Naive thymus-derived CD8-positive, alpha-beta T cell (primary cell): ENCODE results near the gene CERKL. TPM values are rescaled to one million over a fixed set of nuclear protein-coding genes. Genes with fewer than 3 reads are reported as not detected.

Experiments used
- ATAC-seq, 2 donors: fragments of 150-1000 bp; cut with Tn5 transposase in 1 of 2; sonication (Bioruptor Pico), chemical (Tn5 transposase) in 1 of 2; 1 replicate in 1 of 2; 2 replicates in 1 of 2; pipeline ENCODE4 v1.10.0; 2021; ENCODE audit warnings: mild to moderate bottlenecking in 2 of 2, moderate library complexity in 2 of 2
- POLR2A ChIA-PET: fragments of 350-600 bp; sonication (Branson Sonifier 250); formaldehyde crosslinking; loops from one replicate; lab custom pipeline; 2021; ENCODE audit warnings: antibody characterized with exemption; lab: Charles Lee
- DNase-seq, 10 donors: peaks; one replicate each; pipeline versions ENCODE4 v3.0.0 to v3.0.0-alpha.2; 2020 to 2022
- H3K27ac Mint-ChIP-seq, 10 donors: one replicate each; pipeline ENCODE4 v1.8.0; 2020 to 2022; ENCODE audit warnings: mild to moderate bottlenecking in 10 of 10, mixed read lengths in 10 of 10, moderate library complexity in 4 of 10, inconsistent platforms in 1 of 10
- H3K27me3 Mint-ChIP-seq, 5 donors: one replicate each; pipeline ENCODE4 v1.8.0; 2021 to 2022; ENCODE audit warnings: mixed read lengths in 5 of 5
- H3K36me3 Mint-ChIP-seq, 3 donors: one replicate each; pipeline ENCODE4 v1.8.0; 2020 to 2022; ENCODE audit warnings: mixed read lengths in 3 of 3, mild to moderate bottlenecking in 2 of 3, inconsistent platforms in 1 of 3
- H3K4me1 Mint-ChIP-seq, 4 donors: one replicate each; pipeline ENCODE4 v1.8.0; 2021 to 2022; ENCODE audit warnings: mixed read lengths in 4 of 4
- H3K4me3 Mint-ChIP-seq, 10 donors: one replicate each; pipeline ENCODE4 v1.8.0; 2020 to 2022; ENCODE audit warnings: mild to moderate bottlenecking in 10 of 10, mixed read lengths in 10 of 10, moderate library complexity in 6 of 10, inconsistent platforms in 1 of 10
- H3K9me3 Mint-ChIP-seq, 9 donors: one replicate each; pipeline ENCODE4 v1.8.0; 2020 to 2022; ENCODE audit warnings: mixed read lengths in 9 of 9, mild to moderate bottlenecking in 3 of 9, inconsistent platforms in 1 of 9, moderate library complexity in 1 of 9
- polyA plus RNA-seq, 3 donors: library from polyadenylated mRNA; unstranded; fragments of 300-500 nt; fragmentation: Illumina TruSeq; gene quantifications; one replicate each; pipeline ENCODE4 v1.2.3, GENCODE V29; 2021
- total RNA-seq, 8 experiments: library from RNA in 2 of 8; stranded (reverse) in 2 of 8; gene quantifications; one replicate each; pipeline ENCODE4 v1.2.3 and lab custom pipeline; 2021 to 2026

CERKL gene
- total and polyA plus RNA-seq, 5 experiments from 2014 or later, result 11.7 to 16.7 (median 13.4) TPM; not detected in 2

DNA sequence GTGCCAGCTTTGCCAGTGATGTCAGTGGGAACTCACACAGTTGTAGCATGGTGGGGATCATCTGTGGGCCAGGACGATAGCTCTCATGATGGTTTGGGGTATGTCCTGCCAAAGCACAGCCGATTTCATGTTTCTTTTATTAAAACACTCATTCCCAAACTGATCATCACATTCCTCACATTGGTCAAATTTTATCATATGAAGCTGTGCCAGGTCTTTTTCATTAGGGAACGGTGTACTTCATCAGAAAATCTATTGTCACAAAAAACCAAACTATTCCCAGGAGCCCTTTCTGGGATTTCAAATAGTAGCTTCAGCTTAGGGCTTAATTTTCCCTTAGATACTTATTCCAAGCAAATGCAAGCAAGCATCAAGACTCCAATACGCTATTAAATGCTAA is 157.7 kb downstream of the CERKL start:
- Mint-ChIP-seq H3K36me3 (peaks cover 10 to 42% (median 36%) of the 10 kb centered on the region in 3 donors), H3K27me3 (no peaks in the 10 kb centered on the region), H3K4me3 (no peak overlapping the region), H3K27ac (peak overlapping the region in 2 of 10 donors; percentile 46 to 49), H3K9me3 (no peaks in the 10 kb centered on the region), H3K4me1 (peaks cover 0 to 7% (median 2%) of the 10 kb centered on the region in 4 donors)
- POLR2A ChIA-PET, result no interaction called here
- ATAC-seq, result no peak
- no peak for DNase-seq

Other genes with a start within 250 kb of the CERKL start
- 100 to 1,000 TPM; 206 to 210 TPM for gene ITGA4, start 199.7 kb downstream of the CERKL start, total RNA-seq
- 100 to 1,000 TPM in 2 of 3 donors, 10 to 100 TPM in 1; 88.1 to 128 (median 121) TPM for gene ITGA4, start 199.7 kb downstream of the CERKL start, polyA plus RNA-seq
- not detected for gene NEUROD1, start 23.4 kb upstream of the CERKL start, total RNA-seq
- not detected for gene NEUROD1, start 23.4 kb upstream of the CERKL start, polyA plus RNA-seq
- 10 to 100 TPM; 55.7 to 58.4 TPM for gene ITPRID2, start 234.6 kb upstream of the CERKL start, total RNA-seq
- gene ITPRID2, start 234.6 kb upstream of the CERKL start, polyA plus RNA-seq, result 1 to 10 TPM; 1.8 to 4.6 (median 3.4) TPM